IPS-15b (cell line): ENCODE results near the gene SIK2.

Source experiments
- H3K27me3 ChIP-seq: one replicate; pipeline ENCODE4 v1.6.1; 2013; ENCODE audit warnings: low read length; ENCODE audit not compliant: control insufficient read depth, insufficient read depth
- H3K36me3 ChIP-seq: one replicate; pipeline ENCODE4 v1.6.1; 2013; ENCODE audit warnings: low read length; ENCODE audit not compliant: control insufficient read depth, insufficient read depth
- H3K4me1 ChIP-seq: one replicate; pipeline ENCODE4 v1.6.1; 2013; ENCODE audit warnings: mild to moderate bottlenecking, low read length; ENCODE audit not compliant: control insufficient read depth, insufficient read depth
- H3K4me3 ChIP-seq: one replicate; pipeline ENCODE4 v1.5.1; 2013; ENCODE audit warnings: low read depth, low read length
- H3K9ac ChIP-seq: one replicate; pipeline ENCODE4 v1.6.1; 2013; ENCODE audit warnings: low read depth, mild to moderate bottlenecking, low read length
- H3K9me3 ChIP-seq: one replicate; pipeline ENCODE4 v1.6.1; 2013; ENCODE audit warnings: mild to moderate bottlenecking, low read length; ENCODE audit not compliant: control insufficient read depth, insufficient read depth

Gene SIK2

GRCh38 chr11:111631666-111632039, 29.4 kb downstream of the SIK2 start:
- Histone ChIP-seq H3K4me1 (no peaks in the 10 kb centered on the region), H3K27me3 (no peaks in the 10 kb centered on the region), H3K36me3 (no peaks in the 10 kb centered on the region), H3K4me3 (no peak overlapping the region), H3K9ac (no peak overlapping the region), H3K9me3 (no peaks in the 10 kb centered on the region)

- Histone ChIP-seq H3K36me3 (no peaks in the 10 kb centered on the region), H3K9ac (no peak overlapping the region), H3K9me3 (no peaks in the 10 kb centered on the region), H3K4me3 (no peak overlapping the region), H3K27me3 (no peaks in the 10 kb centered on the region), H3K4me1 (no peaks in the 10 kb centered on the region)
Measured at GRCh38 chr11:111632516-111633220, 30.4 kb downstream of the SIK2 start.

GRCh38 chr11:111633248-111633647, 31.0 kb downstream of the SIK2 start:
- Histone ChIP-seq H3K4me3 (no peak overlapping the region), H3K9ac (no peak overlapping the region), H3K27me3 (no peaks in the 10 kb centered on the region), H3K36me3 (no peaks in the 10 kb centered on the region), H3K4me1 (peaks cover 2% of the 10 kb centered on the region), H3K9me3 (no peaks in the 10 kb centered on the region)

GRCh38 chr11:111633756-111634362, 31.6 kb downstream of the SIK2 start:
- Histone ChIP-seq H3K9ac (no peak overlapping the region), H3K27me3 (no peaks in the 10 kb centered on the region), H3K4me3 (no peak overlapping the region), H3K9me3 (no peaks in the 10 kb centered on the region), H3K36me3 (no peaks in the 10 kb centered on the region), H3K4me1 (peaks cover 3% of the 10 kb centered on the region)

- Histone ChIP-seq H3K4me1 (peaks cover 3% of the 10 kb centered on the region), H3K36me3 (no peaks in the 10 kb centered on the region), H3K9me3 (no peaks in the 10 kb centered on the region), H3K9ac (no peak overlapping the region), H3K27me3 (no peaks in the 10 kb centered on the region), H3K4me3 (no peak overlapping the region)
Measured at GRCh38 chr11:111634981-111635705, 32.9 kb downstream of the SIK2 start.

GRCh38 chr11:111635706-111636045, 33.4 kb downstream of the SIK2 start:
- Histone ChIP-seq H3K4me3 (no peak overlapping the region), H3K9me3 (no peaks in the 10 kb centered on the region), H3K9ac (no peak overlapping the region), H3K4me1 (peaks cover 3% of the 10 kb centered on the region), H3K36me3 (no peaks in the 10 kb centered on the region), H3K27me3 (no peaks in the 10 kb centered on the region)

GRCh38 chr11:111637885-111638284, 35.6 kb downstream of the SIK2 start:
- peaks cover 3% of the 10 kb centered on the region for H3K4me1 ChIP-seq
- no peak overlapping the region for H3K4me3 ChIP-seq
- H3K27me3 ChIP-seq = no peaks in the 10 kb centered on the region
- no peaks in the 10 kb centered on the region for H3K9me3 ChIP-seq
- no peak overlapping the region for H3K9ac ChIP-seq
- no peaks in the 10 kb centered on the region for H3K36me3 ChIP-seq

GRCh38 chr11:111639226-111639925, 37.1 kb downstream of the SIK2 start:
- Histone ChIP-seq H3K4me3 (no peak overlapping the region), H3K9me3 (no peaks in the 10 kb centered on the region), H3K36me3 (no peaks in the 10 kb centered on the region), H3K4me1 (peaks cover 3% of the 10 kb centered on the region), H3K27me3 (no peaks in the 10 kb centered on the region), H3K9ac (no peak overlapping the region)

GRCh38 chr11:111641339-111642015, 39.2 kb downstream of the SIK2 start:
- Histone ChIP-seq H3K36me3 (no peaks in the 10 kb centered on the region), H3K9me3 (no peaks in the 10 kb centered on the region), H3K4me3 (no peak overlapping the region), H3K27me3 (no peaks in the 10 kb centered on the region), H3K4me1 (peaks cover 3% of the 10 kb centered on the region), H3K9ac (no peak overlapping the region)

- no peak overlapping the region for H3K4me3 ChIP-seq
- H3K9me3 ChIP-seq = no peaks in the 10 kb centered on the region
- H3K4me1 ChIP-seq = peaks cover 3% of the 10 kb centered on the region
- no peaks in the 10 kb centered on the region for H3K27me3 ChIP-seq
- H3K36me3 ChIP-seq = no peaks in the 10 kb centered on the region
- H3K9ac ChIP-seq = no peak overlapping the region
Measured at GRCh38 chr11:111642542-111642941, 40.3 kb downstream of the SIK2 start.

- no peaks in the 10 kb centered on the region for H3K9me3 ChIP-seq
- H3K36me3 ChIP-seq = no peaks in the 10 kb centered on the region
- H3K4me3 ChIP-seq = no peak overlapping the region
- H3K9ac ChIP-seq = no peak overlapping the region
- H3K4me1 ChIP-seq = no peaks in the 10 kb centered on the region
- H3K27me3 ChIP-seq = no peaks in the 10 kb centered on the region
Measured at GRCh38 chr11:111644922-111645321, 42.7 kb downstream of the SIK2 start.
